Measurements from ENCODE around the gene EYA3.

EYA3 gene

DNA sequence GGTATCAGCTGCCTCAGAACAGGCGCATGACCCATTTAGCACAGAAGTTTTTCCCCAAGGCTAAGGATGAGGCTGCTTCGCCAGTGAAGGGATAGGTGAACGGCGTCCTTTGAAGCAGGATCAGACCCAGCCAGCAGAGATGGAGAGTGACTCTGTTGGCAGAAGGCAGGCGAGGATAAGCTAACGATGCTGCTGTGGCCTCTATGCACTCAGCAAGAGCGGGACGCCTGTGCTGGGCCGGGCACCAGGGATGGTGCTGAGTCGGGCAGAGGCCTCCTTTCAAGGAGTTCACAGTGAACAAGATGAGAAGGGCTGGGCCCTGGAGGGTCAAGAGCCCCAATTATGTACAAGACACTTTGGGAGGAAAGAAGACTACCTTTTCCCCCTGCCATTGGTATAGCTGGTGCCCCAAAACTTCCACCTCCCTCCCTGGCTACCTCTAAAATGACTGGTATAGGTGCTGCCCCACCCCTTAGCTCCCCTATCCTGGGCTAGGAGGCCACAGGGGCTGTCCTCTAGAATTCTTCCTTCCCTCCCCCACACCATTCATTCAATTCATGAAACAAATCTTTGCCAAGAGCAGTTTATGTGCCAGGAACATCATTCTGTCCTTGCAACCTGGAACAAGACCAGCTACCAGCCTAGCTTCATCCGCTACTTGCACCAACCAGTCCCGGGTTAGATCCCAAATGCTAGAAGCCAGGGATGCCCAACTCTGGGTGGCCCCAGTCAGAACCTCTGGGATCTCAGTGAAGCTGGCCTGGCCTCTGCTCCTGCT is 121.1 kb downstream of the EYA3 start:
- DNase-seq: no peak

DNA sequence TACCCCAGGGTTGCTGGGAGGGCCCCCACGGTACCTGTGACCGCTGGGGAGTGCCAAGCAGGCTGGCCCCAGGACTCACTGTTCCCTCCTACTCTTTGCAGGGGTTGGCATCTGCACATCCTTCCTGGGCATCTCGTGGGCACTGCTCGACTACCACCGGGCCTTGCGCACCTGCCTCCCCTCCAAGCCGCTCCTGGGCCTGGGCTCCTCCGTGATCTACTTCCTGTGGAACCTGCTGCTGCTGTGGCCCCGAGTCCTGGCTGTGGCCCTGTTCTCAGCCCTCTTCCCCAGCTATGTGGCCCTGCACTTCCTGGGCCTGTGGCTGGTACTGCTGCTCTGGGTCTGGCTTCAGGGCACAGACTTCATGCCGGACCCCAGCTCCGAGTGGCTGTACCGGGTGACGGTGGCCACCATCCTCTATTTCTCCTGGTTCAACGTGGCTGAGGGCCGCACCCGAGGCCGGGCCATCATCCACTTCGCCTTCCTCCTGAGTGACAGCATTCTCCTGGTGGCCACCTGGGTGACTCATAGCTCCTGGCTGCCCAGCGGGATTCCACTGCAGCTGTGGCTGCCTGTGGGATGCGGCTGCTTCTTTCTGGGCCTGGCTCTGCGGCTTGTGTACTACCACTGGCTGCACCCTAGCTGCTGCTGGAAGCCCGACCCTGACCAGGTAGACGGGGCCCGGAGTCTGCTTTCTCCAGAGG is 121.9 kb downstream of the EYA3 start:
- DNase-seq: no peak

DNA sequence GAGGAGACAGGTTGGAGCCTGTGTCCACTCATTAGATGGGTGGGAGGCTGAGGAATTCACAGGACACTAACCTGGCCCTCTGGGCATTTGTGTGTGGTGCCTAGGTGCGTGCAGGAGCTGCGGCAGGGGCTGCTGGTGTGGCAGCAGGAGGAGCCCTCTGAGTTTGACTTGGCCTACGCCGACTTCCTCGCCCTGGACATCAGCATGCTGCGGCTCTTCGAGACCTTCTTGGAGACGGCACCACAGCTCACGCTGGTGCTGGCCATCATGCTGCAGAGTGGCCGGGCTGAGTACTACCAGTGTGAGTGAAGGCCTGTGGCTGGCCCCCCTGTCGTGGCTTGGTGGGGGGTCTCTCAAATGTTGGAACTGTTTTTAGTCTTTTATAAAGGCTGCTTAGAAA is 125.0 kb downstream of the EYA3 start:
- DNase-seq: no peak

DNA sequence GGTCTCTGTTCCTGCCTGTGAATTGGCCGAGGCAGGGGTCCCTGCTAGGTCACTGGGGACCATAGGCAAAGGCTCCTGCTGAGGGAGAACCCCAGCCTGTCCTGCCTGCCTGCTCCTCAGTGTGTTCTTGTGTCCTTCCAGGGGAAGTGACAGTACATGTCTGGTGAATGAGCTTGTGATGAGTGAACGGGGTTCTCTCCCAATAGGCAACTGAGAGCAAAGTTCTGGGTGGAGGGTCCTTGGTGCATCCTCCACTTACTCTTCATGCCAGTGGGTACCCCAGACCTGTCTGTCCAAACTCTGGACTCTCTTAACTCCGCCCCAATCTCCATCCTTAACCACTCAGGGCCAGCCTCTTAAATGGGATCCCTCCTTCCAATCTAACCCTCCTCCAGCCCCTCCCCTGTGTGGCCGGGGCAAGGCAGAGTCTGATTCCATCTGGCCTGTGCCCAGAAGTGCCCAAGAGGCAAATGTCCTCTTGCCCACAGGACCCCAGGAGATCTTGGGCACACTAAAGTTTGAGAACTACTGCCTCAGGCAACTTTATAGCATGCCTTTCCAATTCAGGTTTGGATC is 126.7 kb downstream of the EYA3 start:
- no peak for DNase-seq

DNA sequence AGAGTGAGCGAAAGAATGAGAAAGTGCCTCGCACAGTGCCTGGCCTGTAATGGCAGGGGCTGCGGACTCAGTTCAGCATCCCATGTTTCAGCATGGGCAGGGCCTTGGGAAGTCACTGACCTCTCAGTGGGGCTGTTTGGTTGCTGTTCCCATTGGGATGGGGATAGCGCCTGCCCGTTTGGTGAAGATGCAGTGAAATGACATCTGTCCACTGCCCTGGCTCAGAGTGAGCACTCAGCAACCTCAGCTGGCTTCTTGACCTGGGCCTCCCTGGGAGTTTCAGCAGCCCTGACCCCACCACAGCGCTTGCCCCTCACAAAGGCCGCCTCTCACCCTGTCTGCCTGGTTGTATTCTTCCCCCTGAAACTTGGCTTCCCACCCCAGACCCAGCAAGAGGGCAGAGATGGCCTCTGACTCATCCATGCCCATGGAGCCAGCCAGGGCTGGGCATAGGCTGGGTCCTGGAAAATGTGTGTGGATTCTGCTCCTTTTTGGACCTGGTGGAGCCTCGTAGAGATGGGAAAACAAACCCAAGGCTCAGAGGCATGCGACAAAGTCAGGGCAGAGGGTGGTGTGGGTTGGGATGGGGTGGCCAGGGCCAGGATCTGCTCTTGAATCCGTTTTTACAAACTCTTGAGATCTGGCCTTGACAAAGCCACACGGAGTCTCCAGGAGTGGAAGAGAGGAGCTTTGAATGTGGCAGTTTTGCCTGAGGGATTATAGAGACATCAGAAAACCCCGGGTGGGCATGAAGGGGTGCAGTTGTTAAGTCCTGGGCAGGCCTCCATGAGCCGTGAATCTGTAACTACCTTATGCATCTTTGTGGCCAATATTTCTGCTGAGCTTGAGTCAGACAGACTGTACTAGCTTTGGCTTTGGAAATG is 127.4 kb downstream of the EYA3 start:
- no peak for DNase-seq

DNA sequence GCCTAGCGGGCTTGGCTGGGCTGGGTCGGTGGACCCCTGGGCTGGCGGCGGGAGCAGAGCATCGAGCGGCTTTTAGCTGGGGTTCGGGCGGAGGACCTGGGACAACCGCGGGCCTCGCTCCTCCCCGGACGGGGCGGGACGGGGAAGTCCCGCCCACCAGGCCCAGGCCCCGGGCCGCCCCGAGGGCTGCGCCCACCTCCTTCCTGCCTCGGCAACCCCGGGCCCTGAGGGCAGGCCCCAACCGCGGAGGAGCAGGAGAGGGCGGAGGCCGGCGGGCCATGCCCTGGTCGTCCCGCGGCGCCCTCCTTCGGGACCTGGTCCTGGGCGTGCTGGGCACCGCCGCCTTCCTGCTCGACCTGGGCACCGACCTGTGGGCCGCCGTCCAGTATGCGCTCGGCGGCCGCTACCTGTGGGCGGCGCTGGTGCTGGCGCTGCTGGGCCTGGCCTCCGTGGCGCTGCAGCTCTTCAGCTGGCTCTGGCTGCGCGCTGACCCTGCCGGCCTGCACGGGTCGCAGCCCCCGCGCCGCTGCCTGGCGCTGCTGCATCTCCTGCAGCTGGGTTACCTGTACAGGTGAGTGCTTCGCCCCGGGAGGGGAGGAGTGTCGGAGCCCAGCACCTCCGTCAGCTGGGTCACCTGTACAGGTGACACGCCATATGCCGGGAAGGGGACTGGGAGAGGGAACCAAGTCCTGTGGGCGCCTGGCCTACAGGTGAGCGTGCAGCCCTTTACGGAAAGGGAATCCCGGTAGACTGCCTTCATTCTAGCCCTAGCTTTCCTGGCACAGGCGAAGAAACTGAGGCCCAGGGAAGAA is 128.4 kb downstream of the EYA3 start, which contains the start of gene XKR8:
TSS of gene XKR8 (plus strand) at position 182 of the 812 bp plus-strand sequence. CDS start at position 279, 97 bp downstream.
- peak; percentile 84 for DNase-seq

DNA sequence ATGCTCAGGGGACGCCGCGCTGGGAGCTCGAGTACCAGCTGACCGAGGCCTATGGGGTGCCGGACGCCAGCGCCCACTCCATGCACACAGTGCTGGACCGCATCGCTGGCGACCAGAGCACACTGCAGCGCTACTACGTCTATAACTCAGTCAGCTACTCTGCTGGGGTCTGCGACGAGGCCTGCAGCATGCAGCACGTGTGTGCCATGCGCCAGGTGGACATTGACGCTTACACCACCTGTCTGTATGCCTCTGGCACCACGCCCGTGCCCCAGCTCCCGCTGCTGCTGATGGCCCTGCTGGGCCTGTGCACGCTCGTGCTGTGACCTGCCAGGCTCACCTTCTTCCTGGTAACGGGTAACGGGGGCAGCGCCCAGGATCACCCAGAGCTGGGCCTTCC is 129.9 kb downstream of the EYA3 start:
- no peak for DNase-seq

DNA sequence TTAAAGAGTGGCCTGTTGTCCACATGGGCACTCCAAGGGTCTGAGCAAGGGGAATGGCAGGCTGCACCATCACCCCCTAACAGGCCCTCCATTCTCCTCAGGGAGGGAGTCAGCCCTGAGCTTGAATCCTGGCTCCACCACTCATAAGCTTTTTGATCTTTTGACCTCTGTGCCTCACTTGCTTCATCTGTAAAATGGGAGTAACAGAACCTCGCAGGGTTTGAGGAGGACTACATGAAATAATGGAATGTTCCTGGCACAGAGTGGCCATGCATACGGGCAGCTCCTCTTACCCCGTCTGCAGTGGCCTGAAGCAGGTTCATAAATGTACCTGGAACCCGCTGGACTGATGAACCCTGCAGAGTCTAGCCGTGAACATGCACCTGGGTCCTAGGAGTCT is 130.8 kb downstream of the EYA3 start:
- DNase-seq: no peak

DNA sequence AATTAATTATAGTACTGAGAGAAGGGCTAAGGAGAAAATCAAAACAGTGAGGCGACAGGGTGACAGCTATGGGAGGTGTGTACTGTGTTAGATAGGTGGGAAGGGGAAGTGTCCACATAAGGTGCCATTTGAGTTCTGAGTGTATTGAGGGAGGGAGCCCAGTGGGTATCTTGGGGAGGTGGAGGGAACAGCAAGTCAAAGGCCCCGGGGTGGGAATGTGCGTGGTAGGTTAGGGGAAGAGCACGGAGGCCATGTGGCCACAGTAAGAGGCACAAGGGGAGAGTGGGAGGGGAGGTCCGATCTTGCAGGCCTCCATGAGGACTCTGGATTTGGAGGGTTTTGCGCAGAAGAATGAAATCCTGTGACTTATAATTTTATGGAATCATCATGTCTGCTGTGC is 131.6 kb downstream of the EYA3 start:
- no peak for DNase-seq

DNA sequence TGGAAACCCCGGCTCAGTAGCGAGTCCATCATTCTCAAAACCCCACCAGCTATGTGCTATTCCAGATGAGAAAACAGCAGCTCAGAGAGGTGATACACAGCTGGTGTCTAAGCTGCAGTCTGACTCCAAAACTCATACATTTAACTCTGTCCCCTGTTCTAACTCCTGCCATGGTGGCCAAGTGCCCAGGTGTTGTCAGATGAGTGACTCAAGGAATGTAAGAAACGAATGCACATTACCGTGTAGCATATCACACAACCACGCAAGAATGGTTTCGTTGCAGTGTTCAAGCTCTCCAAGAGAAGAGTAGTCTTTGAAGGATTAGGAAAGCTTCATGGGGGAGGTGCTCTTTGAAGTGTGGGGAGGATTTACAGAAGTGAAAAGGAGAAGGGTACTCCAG is 133.3 kb downstream of the EYA3 start:
- no peak for DNase-seq

DNA sequence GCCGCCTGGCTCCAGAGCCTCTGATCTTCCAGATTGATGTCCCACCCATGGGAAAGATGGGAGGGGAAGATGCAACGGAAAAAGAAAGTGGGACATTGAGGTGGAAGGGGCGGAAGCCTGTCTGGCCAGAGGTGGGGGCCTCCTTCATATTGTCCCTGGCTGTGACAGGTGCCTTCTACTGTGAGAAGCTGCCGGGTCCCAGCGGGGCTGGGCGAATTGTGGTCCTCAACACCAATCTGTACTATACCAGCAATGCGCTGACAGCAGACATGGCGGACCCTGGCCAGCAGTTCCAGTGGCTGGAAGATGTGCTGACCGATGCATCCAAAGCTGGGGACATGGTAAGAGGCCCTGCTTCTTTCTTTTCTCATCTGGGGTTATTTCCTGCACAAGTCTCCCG is 134.2 kb downstream of the EYA3 start:
- DNase-seq: no peak

DNA sequence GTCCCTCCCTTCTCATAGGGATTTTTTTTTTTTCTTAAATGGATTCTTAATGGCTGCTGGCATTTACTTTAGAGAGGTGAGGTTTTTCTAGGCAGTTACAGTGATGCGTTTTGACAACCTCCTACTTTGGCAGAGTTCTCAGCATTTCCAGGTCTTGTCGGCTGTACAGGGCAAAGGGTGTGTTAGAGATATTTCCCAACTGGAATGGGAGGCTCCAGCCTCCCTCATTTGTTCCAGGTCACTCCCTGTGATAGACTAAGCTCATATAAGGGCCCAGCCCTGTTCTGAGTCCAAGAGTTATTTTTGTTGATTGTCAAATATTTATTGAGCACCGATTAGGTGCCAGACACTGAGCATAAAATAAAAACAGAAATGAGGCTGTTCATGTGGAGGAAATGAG is 136.3 kb downstream of the EYA3 start:
- DNase-seq: no peak

DNA sequence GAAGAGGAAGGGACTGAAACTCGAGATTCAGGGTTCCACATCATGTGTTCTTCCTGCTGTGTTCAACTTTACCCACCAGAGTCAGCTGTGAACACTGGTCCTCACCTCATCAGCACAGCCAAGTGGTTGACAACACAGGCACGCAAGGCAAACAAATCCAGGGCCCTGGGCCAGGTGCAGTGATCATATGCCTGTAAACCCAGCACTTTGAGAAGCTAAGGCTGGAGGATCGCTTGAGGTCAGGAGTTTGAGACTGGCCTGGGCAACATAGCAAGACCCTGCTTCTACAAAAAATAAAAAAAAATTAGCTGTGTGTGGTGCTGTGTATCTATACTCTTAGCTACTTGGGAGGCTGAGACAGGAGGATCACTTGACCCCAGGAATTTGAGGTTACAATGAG is 137.0 kb downstream of the EYA3 start:
- DNase-seq: no peak

DNA sequence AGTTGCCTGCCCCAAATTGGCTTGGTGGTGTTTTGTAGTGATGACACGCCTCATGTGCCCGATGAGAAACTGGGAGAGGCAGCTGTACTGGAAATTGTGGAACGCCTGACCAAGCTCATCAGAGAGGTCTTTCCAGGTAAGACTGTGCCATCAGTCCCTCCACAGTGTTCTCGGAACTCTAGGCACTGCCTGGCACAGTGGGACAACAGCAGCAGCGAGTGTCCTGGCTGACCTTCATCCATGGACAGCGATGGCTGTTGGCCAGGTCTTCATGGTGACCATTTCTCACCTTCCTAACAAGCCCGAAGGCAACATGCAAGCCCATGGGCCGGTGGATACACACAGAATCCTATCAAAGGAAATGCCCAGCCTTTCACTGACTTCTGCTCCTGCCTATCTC is 139.4 kb downstream of the EYA3 start:
- DNase-seq: no peak

DNA sequence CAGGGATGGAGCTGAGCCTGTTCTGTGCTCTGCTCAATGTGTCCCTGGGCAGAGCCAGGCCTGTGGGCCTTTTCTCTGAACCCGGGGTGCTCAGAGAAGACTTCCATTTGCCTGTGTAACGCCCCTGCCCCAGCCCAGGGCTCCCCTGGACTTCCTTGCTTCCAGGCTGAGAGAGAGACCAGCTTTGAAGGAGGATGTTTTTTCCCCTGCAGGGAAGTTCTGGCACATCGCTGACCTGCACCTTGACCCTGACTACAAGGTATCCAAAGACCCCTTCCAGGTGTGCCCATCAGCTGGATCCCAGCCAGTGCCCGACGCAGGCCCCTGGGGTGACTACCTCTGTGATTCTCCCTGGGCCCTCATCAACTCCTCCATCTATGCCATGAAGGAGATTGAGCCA is 143.4 kb downstream of the EYA3 start:
- DNase-seq: no peak

DNA sequence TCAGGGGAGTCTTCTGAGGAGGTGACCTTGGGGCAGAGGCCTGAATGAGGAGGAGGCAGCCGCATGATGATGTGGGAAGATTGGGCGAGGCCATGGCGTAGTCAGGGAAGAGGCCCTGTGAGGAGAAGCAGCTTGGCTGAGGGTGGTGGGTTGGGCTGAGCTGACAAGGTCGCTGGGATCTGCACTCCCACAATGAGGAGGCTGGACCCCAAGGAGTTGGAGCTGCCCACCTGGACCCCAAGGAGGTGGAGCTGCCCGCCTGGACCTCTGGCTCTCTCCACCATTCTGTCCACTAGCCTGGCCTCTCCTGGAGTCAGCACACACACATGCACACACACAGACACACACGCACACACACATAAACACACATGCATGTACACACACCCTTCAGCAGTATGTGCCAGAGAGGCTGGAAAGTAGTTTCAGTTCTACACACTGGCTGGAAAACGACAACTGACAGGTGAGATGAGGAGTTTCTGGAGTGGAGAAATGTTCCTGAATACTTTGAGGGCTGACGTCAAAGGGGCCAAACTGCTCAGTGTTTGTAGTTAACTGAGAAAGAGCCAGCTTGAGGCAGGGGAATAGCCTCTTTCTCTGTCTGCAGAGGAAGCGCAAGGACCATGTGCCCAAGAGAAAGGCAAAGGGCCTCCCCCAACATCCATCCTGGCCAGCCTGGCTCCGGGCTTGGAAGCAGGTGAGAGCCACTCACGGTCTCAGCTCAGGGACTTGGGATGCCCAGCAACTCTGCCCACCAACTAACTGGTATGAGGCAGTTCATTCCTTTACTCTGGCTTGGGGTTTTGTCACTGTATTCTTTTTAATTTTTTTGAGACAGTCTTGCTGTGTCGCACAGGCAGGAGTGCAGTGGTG is 146.5 kb downstream of the EYA3 start:
- DNase-seq: no peak

DNA sequence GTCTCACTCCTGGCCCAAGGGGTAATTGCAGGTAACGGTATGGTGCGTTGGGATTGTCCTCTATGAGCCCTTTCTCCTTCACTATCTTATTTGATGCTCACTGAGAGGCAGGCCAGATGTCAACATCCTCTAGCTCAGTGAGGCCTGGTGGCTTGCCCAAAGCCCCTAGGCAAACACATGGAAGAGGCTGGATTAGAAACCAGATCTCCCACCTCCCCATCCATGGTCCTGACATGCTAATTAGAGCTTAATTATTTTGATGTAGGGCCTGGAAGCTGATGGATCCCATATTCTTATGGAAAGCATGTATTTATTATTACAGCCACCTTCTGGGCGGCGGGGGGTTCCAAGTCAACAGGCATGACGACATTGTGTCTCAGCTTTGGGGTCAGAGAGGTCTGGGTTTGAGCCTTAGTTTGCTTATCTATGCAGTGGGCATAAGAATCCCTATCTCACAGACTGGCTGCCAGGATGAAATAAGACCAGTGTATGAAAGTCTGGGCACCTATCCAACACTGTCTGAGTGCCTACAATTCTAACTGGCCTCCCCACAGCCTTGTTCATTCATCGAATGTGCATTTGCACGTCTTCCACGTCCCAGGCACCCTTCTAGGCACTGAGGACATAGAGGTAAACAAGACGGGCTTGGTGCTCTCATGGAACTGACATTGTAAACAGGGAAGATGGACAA is 147.4 kb downstream of the EYA3 start:
- DNase-seq: no peak

DNA sequence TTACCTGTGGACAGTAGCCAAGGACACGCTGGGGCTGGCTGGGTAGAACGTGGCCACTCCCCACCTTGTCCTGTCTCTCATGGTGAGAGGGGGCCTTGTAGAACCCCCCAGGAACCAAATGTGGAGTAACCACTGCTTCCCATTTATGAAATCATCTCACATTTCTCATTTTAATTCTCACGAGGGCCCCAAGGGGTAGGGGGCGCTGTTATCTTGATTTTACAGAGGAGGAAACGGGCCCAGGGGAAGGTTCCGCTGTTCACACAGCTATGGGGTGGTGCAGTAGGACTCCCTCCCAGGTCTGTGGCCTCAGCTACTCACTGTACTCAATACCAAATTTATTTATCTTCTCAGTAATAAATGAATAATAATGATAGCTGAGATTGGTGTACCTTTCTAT is 148.1 kb downstream of the EYA3 start:
- peak; percentile 83 for DNase-seq

DNA sequence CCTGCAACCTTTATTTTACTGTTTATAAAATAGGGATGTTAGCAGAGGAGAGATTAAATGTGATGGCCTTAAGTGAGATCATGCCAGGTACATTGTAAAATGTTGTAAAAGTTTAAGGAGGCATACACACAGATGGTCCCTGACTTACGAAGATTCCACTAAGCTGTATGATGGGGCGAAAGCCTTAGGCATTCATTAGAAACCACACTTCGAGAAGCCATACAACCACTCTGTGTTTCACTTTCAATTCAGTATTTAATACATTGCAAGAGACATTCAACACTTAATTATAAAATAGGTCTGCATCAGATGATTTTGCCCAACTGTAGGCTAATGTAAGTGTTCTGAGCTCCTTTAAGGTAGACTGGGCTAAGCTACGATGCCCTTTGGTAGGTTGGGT is 149.9 kb downstream of the EYA3 start:
- no peak for DNase-seq

DNA sequence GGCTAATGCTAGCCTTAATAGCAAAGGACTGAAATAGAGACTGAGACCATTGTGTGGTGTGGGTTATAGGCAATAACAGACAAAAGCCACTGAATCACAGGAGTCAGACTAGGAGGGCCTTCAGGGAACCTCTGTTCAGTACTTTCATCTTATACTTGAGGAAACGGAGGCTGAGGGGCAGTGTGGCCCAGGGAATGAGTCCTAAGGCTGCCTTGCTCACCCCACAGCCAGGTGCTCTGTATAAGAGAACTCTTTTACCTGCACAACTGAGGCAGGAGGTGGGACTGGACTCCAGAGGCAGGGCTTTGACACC is 150.9 kb downstream of the EYA3 start:
- no peak for DNase-seq

DNA sequence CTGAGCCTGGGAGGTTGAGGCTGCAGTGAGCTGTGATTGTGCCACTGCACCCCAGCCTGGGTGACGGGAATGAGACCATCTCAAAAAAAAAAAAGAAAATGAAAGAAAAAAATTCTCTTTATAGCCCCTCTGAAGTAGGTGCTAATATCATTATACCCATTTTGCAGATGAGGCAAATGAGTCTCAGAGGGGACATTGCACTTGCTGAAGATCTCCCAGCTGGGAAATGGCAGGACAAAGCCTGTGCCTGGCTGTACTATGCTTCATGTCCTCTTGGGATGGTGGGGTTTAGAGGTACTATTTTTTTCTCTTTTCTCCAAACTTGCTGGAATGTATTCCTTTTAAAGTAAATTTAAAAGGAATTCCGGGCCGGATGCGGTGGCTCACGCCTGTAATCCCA is 152.0 kb downstream of the EYA3 start:
- no peak for DNase-seq

Measured in CD4-positive, alpha-beta T cell treated with Interleukin-17A for 1 hour (primary cell).